Loucy (cell line): ENCODE measurements around the gene SAMD13.

Experiments
- H2AFZ ChIP-seq: fragments of 200-600 bp; sonication (generic); 2 replicates; pipeline ENCODE4 v1.6.0; 2016; ENCODE audit warnings: antibody characterized with exemption, mild to moderate bottlenecking, low read length, moderate library complexity
- H3F3A ChIP-seq: fragments of 200-600 bp; 2 replicates; pipeline ENCODE4 v1.6.0; 2016; ENCODE audit warnings: antibody characterized with exemption, low read depth, mild to moderate bottlenecking
- H3K27me3 ChIP-seq: fragments of 200-600 bp; sonication (generic); 2 replicates; pipeline ENCODE4 v1.6.1; 2014; ENCODE audit warnings: low read length, mild to moderate bottlenecking; ENCODE audit not compliant: insufficient read depth, poor library complexity, severe bottlenecking
- H3K36me3 ChIP-seq: fragments of 200-600 bp; sonication (generic); 2 replicates; pipeline ENCODE4 v1.6.1; 2016; ENCODE audit warnings: low read length; ENCODE audit not compliant: insufficient read depth
- H3K4me1 ChIP-seq: fragments of 200-600 bp; sonication (generic); 2 replicates; pipeline ENCODE4 v1.5.1; 2014; ENCODE audit warnings: low read length, mild to moderate bottlenecking; ENCODE audit not compliant: insufficient read depth, poor library complexity, severe bottlenecking
- H3K4me2 ChIP-seq: fragments of 200-600 bp; sonication (generic); 2 replicates; pipeline ENCODE4 v1.6.0; 2014; ENCODE audit warnings: antibody characterized with exemption, low read length, low read depth, mild to moderate bottlenecking; ENCODE audit not compliant: poor library complexity, severe bottlenecking
- H3K4me3 ChIP-seq: fragments of 200-600 bp; sonication (generic); 2 replicates; pipeline ENCODE4 v1.5.1; 2014; ENCODE audit warnings: low read length, mild to moderate bottlenecking, mixed read lengths; ENCODE audit not compliant: poor library complexity, severe bottlenecking
- H3K79me2 ChIP-seq: fragments of 200-600 bp; sonication (generic); 2 replicates; pipeline ENCODE4 v1.6.1; 2014; ENCODE audit warnings: low read length; ENCODE audit not compliant: insufficient read depth
- H3K9ac ChIP-seq: fragments of 200-600 bp; sonication (generic); 2 replicates; pipeline ENCODE4 v1.6.0; 2014; ENCODE audit warnings: mild to moderate bottlenecking, low read depth, low read length, moderate library complexity; ENCODE audit not compliant: poor library complexity, severe bottlenecking
- H3K9me2 ChIP-seq: fragments of 200-600 bp; sonication (generic); replicated peaks from 2 replicates; pipeline ENCODE4 v1.6.1; 2016; ENCODE audit warnings: low read depth, low read length, mixed read lengths
- H3K9me3 ChIP-seq: fragments of 200-600 bp; sonication (generic); 2 replicates; pipeline ENCODE4 v1.6.1; 2014; ENCODE audit warnings: mild to moderate bottlenecking, antibody characterized with exemption, low read length, low read depth; ENCODE audit not compliant: insufficient read depth
- H4K20me1 ChIP-seq: fragments of 200-600 bp; sonication (generic); 2 replicates; pipeline ENCODE4 v1.6.0; 2014; ENCODE audit warnings: antibody characterized with exemption, low read length, mild to moderate bottlenecking; ENCODE audit not compliant: insufficient read depth, poor library complexity, severe bottlenecking
- CTCF ChIP-seq: fragments of 200-600 bp; sonication (generic); conservative IDR thresholded peaks from 2 replicates; pipeline ENCODE4 v1.5.1; 2014; ENCODE audit warnings: mild to moderate bottlenecking, antibody characterized with exemption, low read length
- EZH2phosphoT487 ChIP-seq: fragments of 200-600 bp; IDR thresholded peaks from 2 replicates; pipeline ENCODE4 v1.6.1; 2018; ENCODE audit warnings: antibody characterized with exemption, mild to moderate bottlenecking, moderate library complexity, borderline replicate concordance

The SAMD13 gene

GRCh38 chr1:84353695-84354094 lies 52.2 kb downstream of the SAMD13 start:
- Histone ChIP-seq H3K9ac (no peak overlapping the region), H4K20me1 (no peaks in the 10 kb centered on the region), H3K4me1 (no peaks in the 10 kb centered on the region), H3F3A (no peaks in the 10 kb centered on the region), H3K9me2 (no peaks in the 10 kb centered on the region), H3K36me3 (no peaks in the 10 kb centered on the region), H3K4me3 (no peak overlapping the region), H3K9me3 (no peaks in the 10 kb centered on the region), H3K79me2 (no peaks in the 10 kb centered on the region), H2AFZ (no peak overlapping the region), H3K27me3 (no peaks in the 10 kb centered on the region), H3K4me2 (no peak overlapping the region)
- TF ChIP-seq CTCF (no peak), EZH2phosphoT487 (no peak)

DNA sequence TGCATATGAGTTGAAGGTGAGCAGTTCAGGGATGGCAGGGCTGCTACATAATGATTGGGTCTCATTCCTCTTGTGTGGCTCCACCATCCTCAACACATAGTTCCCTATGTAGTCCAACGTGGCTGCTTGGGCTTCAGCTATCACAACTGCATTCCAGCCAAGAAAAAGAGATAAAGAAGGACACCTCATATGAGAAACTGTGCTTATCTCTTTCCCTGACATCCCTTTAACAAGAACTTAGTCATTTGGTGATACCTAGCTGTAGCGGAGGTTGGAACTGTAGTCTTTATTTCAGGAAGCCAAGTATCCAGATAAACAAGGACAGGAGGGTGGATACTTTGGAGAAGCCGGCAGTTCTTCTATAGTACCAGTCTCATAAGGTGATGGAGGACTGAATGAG lies 54.0 kb downstream of the SAMD13 start:
- Histone ChIP-seq H3K4me3 (no peak overlapping the region), H3K9ac (no peak overlapping the region), H3K9me2 (no peaks in the 10 kb centered on the region), H3K27me3 (no peaks in the 10 kb centered on the region), H3K79me2 (no peaks in the 10 kb centered on the region), H3F3A (no peaks in the 10 kb centered on the region), H2AFZ (no peak overlapping the region), H3K4me2 (no peak overlapping the region), H3K36me3 (no peaks in the 10 kb centered on the region), H3K4me1 (no peaks in the 10 kb centered on the region), H3K9me3 (no peaks in the 10 kb centered on the region), H4K20me1 (no peaks in the 10 kb centered on the region)
- no peak for TF ChIP-seq CTCF
- no peak for TF ChIP-seq EZH2phosphoT487

- no peaks in the 10 kb centered on the region for H3F3A ChIP-seq
- H2AFZ ChIP-seq = no peak overlapping the region
- no peak for TF ChIP-seq CTCF
- no peak for TF ChIP-seq EZH2phosphoT487
Measured at GRCh38 chr1:84356881-84357280, 55.4 kb downstream of the SAMD13 start.

More at GRCh38 chr1:84356881-84357280, 55.4 kb downstream of the SAMD13 start:
- Histone ChIP-seq H3K9ac (no peak overlapping the region), H3K4me2 (no peak overlapping the region), H3K36me3 (no peaks in the 10 kb centered on the region), H3K4me3 (no peak overlapping the region), H3K27me3 (no peaks in the 10 kb centered on the region), H3K4me1 (no peaks in the 10 kb centered on the region), H3K79me2 (no peaks in the 10 kb centered on the region), H4K20me1 (no peaks in the 10 kb centered on the region), H3K9me2 (no peaks in the 10 kb centered on the region), H3K9me3 (no peaks in the 10 kb centered on the region)
